HG03108 (cell line): Measurements from ENCODE around the gene BARD1.

Source experiments
- ATAC-seq: cut with Tn5 transposase; IDR thresholded peaks from one replicate; pipeline ENCODE4 v1.9.1; 2021; ENCODE audit warnings: moderate library complexity; ENCODE audit not compliant: unreplicated experiment

BARD1 gene

GRCh38 chr2:214676421-214677089 lies 132.9 kb downstream of the BARD1 start:
- ATAC-seq: no peak
